ENCODE results near the gene FIG4.

FIG4 gene

DNA sequence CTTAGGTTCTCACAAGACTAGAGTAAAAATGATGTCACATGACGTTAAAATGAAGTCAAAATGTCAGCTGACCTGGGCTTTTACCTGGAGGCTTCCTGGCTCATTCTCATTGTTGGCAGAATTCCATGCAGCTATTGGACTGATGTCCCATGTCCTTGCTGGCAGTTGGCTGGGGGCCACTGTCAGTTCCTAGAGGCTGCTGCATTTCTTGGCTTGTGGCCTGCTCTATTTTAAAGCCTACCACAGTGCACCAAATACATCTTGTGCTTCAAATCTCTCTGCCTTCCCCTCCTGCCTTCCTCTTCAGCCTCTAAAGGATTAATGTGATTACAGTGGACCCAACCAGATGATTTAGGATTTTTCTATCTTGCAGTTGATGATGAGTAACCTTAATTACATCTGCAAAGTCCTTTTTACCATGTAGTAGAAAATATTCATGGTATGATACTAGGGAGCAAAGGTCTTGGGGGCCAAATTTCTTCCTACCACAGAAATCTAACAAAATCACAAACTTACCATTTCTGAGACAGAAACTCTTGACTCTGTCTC lies 81.9 kb downstream of the FIG4 start:
- no peak for TF ChIP-seq CTCF (conservative IDR thresholded peaks at IDR 0.05)
- H3K27ac ChIP-seq, result no peak overlapping the region

DNA sequence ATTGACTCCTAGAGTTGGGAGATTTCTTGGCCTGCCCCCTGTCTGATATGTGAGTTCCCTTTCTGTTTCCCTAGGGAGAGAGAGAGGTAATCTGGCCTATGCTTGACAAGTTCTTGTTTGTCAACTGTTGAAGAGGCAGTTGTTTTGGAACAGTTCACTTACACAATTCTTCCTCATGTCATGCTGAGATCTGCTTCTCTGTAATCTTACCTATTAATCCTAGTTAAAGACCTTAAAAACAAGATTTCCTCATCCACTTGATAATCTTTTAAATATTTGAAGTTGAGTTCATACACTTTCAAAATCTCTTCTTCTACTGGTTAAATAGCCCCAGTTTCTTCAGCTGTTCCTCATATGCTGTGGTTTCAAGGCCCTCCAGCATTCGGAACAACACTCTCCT lies 89.9 kb downstream of the FIG4 start:
- H3K27ac ChIP-seq, result no peak overlapping the region
- TF ChIP-seq CTCF (conservative IDR thresholded peaks at IDR 0.05), result no peak

- no peak for TF ChIP-seq CTCF (conservative IDR thresholded peaks at IDR 0.05)
- no peak overlapping the region for H3K27ac ChIP-seq
Observed at GRCh38 chr6:109782491-109782999, 91.4 kb downstream of the FIG4 start.

DNA sequence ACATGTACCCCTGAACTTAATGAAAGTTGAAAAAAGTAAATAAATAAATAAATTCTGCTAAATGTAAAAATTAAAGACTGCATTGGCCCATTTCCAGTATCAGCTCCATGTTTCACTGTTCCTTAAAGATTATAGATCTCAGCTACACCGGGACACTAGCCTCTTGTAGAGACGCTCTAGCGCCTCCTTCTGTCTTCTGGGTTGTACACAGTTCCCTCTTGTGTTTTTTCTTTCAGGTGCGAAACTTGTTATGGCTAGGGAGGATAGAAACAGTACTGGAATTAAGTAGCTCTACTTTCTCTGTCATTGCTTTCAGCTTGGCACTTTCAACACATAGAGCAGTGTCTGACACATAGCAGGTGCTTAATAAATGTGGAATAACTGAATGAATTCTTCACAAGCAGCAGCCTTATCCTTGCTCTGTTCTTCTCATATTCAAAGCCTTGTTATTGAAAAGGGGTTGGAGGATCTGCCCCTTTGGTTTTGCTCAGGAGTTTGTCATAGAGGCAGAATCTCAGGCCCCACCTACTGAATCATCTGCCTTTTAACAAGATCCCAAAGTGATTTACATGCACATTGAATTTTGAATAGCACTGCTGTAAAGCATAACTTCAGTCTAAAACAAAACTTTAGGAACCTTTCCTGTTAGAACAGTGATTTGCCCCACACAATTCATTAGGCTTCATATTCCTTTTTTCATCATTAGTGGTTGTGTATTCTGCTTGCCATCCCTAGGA lies 92.3 kb downstream of the FIG4 start:
- no peak overlapping the region for H3K27ac ChIP-seq
- no peak for TF ChIP-seq CTCF (conservative IDR thresholded peaks at IDR 0.05)

GRCh38 chr6:109787312-109787711 lies 96.2 kb downstream of the FIG4 start:
- no peak overlapping the region for H3K27ac ChIP-seq
- TF ChIP-seq CTCF (conservative IDR thresholded peaks at IDR 0.05), result no peak

- TF ChIP-seq CTCF (conservative IDR thresholded peaks at IDR 0.05), result no peak
- H3K27ac ChIP-seq, result no peak overlapping the region
Observed at GRCh38 chr6:109788687-109789086, 97.6 kb downstream of the FIG4 start.

GRCh38 chr6:109790131-109790530 lies 99.0 kb downstream of the FIG4 start:
- no peak overlapping the region for H3K27ac ChIP-seq
- TF ChIP-seq CTCF (conservative IDR thresholded peaks at IDR 0.05), result no peak
